GM12874 (cell line): Measurements from ENCODE around the gene IDUA.

ENCODE experiments used
- CTCF ChIP-seq: IDR thresholded peaks from 2 replicates; pipeline ENCODE4 v1.5.1; 2011; ENCODE audit warnings: low read depth, mild to moderate bottlenecking, control low read depth, low read length, moderate library complexity; ENCODE audit not compliant: insufficient read depth

IDUA gene

DNA sequence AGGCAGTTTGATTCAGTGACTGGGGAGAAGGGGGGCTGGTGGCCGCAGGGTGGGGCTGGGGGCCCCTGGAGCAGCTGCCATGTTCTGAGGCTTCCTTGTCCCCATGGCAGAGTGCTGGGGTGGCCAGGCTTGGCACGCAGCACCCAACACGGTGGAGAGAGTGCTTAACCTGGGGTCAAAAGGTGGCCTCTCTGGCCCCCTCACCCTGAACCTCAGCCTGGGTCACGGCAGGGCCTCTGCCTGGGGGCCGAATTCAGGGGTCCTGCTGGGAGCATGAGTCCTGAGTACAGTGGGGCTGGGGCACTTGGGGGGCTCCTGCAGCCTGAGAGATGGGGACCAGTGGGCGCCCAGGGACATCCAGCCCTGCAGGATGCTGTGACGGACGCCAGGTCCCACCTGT lies 44.5 kb downstream of the IDUA start:
- TF ChIP-seq CTCF = no peak

GRCh38 chr4:1031956-1032795 lies 45.3 kb downstream of the IDUA start:
- TF ChIP-seq CTCF = peak; percentile 26; the same call in 1 of the 2 replicates

DNA sequence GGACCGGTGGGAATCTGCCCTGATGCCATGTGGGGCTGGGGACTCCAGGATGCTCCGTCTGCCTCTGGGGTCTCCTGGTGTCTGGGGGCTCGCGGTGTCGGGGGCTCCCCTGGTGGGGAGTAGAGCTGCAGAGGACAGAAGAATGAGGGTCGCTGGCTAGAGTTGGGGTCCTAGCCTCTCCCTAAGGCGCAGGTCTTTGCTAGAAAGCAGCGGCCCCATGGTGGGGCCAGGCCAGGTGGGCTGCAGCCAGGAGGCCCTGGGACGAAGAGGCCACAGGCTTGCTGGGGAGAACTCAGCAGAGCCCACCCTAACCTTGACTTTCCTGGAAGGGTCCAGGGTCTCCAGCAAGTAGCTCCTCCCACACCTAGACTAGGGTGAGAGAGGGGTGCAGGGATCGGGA lies 46.0 kb downstream of the IDUA start:
- no peak for TF ChIP-seq CTCF

DNA sequence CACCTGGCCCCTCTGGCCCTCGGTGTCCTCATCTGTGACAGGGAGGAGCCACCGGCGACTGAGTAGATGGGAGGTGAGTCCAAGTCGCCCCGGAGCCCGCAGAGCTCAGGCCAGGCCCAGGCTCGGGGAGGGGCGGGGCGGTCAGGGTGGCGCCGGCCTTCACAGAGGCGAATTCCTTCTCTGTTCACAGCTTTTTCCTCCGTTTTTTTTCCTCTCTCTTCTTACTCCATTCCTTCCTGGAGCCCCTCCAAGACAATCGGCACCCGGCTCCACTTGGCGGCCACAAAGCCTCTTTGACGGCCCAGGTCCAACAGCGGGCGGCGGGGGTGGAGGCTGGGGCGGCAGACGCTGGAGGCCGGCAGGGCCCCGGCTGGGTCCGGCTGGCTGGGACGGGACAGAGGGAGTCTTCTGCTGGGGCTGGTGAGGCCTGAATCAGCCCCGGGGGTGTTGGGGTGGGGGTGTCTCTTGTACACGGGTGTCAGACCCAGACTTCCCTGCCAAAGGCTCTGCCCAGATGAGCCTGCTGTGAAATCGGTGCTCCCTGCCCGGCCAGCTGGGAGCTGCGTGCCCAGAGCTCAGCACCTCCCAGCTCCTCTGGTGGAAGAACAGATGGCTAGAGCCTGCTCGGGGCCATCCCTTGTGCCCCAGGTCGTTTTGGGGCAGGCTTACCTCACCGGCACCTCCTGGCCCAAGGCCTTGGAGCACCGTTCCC lies 47.2 kb downstream of the IDUA start:
- TF ChIP-seq CTCF = no peak

DNA sequence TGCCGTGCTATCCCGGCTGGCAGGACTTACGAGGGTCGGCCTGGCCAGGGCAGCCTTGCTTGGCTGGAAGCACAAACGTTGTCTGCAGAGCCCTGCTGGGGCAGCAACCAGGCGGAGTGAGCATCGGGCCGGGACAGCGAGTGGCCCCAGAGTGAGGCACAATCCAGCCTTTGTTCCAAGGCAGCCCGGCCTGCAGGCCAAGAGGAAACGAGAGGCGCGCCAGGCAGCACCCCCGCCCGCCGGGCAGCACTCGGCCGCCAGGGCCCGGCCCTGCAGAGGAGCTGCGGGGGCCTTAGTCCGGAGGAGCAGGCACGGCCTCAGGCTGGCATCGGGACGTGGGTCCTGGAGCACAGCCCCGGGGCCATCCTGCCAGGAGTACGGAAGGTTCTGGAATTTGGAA lies 48.7 kb downstream of the IDUA start:
- TF ChIP-seq CTCF = no peak

GRCh38 chr4:1036095-1036494 lies 49.3 kb downstream of the IDUA start:
- TF ChIP-seq CTCF = no peak

GRCh38 chr4:1036976-1037810 lies 50.3 kb downstream of the IDUA start:
- no peak for TF ChIP-seq CTCF
